ENCODE measurements around the gene MTCL3.

The MTCL3 gene

GRCh38 chr6:127561660-127562059, 42.5 kb upstream of the MTCL3 start:
- Histone ChIP-seq H3K4me1 (ENCODE audit: control insufficient read depth in 1 of 2, low read depth in 2 of 2) (no peaks in the 10 kb centered on the region), H3K27ac (no peak overlapping the region), H3K36me3 (no peaks in the 10 kb centered on the region), H3K9me3 (no peaks in the 10 kb centered on the region), H3K4me3 (no peak overlapping the region), H3K27me3 (replicated peaks; ENCODE audit: insufficient read depth) (no peaks in the 10 kb centered on the region)
- TF ChIP-seq, protein P1, sequence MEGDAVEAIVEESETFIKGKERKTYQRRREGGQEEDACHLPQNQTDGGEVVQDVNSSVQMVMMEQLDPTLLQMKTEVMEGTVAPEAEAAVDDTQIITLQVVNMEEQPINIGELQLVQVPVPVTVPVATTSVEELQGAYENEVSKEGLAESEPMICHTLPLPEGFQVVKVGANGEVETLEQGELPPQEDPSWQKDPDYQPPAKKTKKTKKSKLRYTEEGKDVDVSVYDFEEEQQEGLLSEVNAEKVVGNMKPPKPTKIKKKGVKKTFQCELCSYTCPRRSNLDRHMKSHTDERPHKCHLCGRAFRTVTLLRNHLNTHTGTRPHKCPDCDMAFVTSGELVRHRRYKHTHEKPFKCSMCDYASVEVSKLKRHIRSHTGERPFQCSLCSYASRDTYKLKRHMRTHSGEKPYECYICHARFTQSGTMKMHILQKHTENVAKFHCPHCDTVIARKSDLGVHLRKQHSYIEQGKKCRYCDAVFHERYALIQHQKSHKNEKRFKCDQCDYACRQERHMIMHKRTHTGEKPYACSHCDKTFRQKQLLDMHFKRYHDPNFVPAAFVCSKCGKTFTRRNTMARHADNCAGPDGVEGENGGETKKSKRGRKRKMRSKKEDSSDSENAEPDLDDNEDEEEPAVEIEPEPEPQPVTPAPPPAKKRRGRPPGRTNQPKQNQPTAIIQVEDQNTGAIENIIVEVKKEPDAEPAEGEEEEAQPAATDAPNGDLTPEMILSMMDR (IDR thresholded peaks at IDR 0.05), result no peak
- DNase-seq (ENCODE audit: low spot score) (no peak), ATAC-seq (ENCODE audit: insufficient number of reproducible peaks, low FRiP score, low read depth) (no peak)

- no peak overlapping the region for H3K4me3 ChIP-seq
- TF ChIP-seq, protein P1 (IDR thresholded peaks at IDR 0.05), result no peak
- no peak overlapping the region for H3K27ac ChIP-seq
- no peaks in the 10 kb centered on the region for H3K36me3 ChIP-seq
- no peaks in the 10 kb centered on the region for H3K27me3 ChIP-seq (replicated peaks; ENCODE audit: insufficient read depth)
- DNase-seq (ENCODE audit: low spot score) (no peak), ATAC-seq (ENCODE audit: insufficient number of reproducible peaks, low FRiP score, low read depth) (no peak)
- H3K4me1 ChIP-seq (ENCODE audit: control insufficient read depth in 1 of 2, low read depth in 2 of 2), result peaks cover 3 to 5% of the 10 kb centered on the region in 2 donors
- H3K9me3 ChIP-seq, result no peaks in the 10 kb centered on the region
Measured at GRCh38 chr6:127554435-127555006, 35.4 kb upstream of the MTCL3 start.

DNA sequence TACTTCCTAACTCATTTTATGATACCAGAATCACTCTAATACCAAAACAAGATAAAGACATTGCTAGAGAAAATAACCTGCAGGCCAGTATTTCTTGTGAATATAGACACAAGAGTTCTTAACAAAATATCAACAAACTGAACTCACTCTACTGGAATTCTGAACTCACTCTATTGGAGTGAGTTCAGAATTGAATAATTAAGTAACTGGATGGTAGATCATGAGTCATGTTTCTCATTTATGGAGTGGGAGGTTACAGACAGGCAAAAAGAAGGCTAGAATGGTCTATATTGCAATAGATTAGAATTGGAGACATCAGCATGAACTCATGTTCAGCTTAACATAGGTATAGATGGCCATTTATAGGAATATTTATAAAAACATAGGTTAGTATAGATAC, 31.3 kb upstream of the MTCL3 start:
- Histone ChIP-seq H3K36me3 (no peaks in the 10 kb centered on the region), H3K4me1 (ENCODE audit: control insufficient read depth in 1 of 2, low read depth in 2 of 2) (peaks cover 3 to 5% of the 10 kb centered on the region in 2 donors), H3K4me3 (no peak overlapping the region), H3K9me3 (no peaks in the 10 kb centered on the region), H3K27me3 (replicated peaks; ENCODE audit: insufficient read depth) (no peaks in the 10 kb centered on the region), H3K27ac (no peak overlapping the region)
- DNase-seq (ENCODE audit: low spot score), result no peak
- TF ChIP-seq, protein P1 (IDR thresholded peaks at IDR 0.05), result no peak
- no peak for ATAC-seq (ENCODE audit: insufficient number of reproducible peaks, low FRiP score, low read depth)

DNA sequence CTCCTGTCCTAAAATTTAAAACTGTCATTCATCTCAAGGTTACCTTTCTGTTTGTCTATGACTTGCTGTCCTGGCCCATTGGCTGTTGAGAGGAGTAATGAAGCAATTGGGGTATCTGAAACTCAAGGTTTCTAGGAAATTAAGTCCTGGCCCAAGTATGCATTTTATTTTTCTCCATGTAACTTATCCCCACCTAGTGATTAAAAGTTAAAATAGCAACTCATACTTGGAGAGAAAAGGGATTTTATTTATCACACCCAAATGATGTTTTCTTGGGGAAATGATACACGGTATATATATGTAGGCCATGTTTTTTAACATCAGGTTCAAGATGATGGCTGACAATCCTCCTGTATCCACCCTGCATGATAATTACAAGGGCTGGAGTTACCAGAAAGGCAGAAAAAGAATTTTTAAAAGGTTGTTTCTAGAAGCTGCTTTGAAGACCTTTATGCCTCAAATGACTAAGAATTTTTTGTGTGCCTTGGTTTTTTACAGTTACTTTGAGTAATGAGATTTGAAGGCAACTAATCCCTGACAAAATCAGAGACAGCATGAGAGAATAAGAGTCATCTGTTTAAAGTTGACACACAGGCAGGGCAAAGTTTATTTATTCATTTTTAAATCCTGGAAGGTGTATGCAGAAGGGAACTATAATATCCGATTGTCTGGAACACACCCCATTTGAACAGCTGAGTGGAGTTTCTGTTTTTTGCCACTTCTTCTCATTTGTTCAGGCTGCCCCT, 28.9 kb upstream of the MTCL3 start:
- ATAC-seq (ENCODE audit: insufficient number of reproducible peaks, low FRiP score, low read depth), result no peak
- no peak for DNase-seq (ENCODE audit: low spot score)
- H3K36me3 ChIP-seq, result no peaks in the 10 kb centered on the region
- peaks cover 3 to 5% of the 10 kb centered on the region in 2 donors for H3K4me1 ChIP-seq (ENCODE audit: control insufficient read depth in 1 of 2, low read depth in 2 of 2)
- no peak overlapping the region for H3K4me3 ChIP-seq
- H3K27me3 ChIP-seq (replicated peaks; ENCODE audit: insufficient read depth), result no peaks in the 10 kb centered on the region
- H3K27ac ChIP-seq, result no peak overlapping the region
- TF ChIP-seq, protein P1 (IDR thresholded peaks at IDR 0.05), result no peak
- H3K9me3 ChIP-seq, result no peaks in the 10 kb centered on the region

DNA sequence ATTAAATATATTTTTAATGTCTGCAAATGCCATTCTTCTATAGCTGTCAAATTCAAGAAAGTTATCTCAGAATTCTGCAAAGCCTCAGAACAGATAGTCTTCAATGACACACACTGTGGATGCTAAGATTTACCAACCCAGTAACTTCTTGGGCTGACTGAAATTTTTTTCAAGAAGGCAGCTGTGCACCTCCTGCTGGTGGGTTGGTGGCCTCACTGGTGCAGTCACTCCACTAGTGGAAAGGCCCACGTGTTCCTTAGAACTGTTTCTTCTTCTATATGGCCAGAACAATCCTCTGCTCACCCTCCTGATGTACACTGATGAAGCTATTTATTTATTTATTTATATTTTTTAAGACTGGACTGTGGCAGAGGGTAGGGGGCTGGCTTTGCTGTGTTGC, 28.1 kb upstream of the MTCL3 start:
- H3K4me1 ChIP-seq (ENCODE audit: control insufficient read depth in 1 of 2, low read depth in 2 of 2), result peaks cover 3 to 5% of the 10 kb centered on the region in 2 donors
- TF ChIP-seq, protein P1 (IDR thresholded peaks at IDR 0.05), result no peak
- no peak overlapping the region for H3K27ac ChIP-seq
- H3K27me3 ChIP-seq (replicated peaks; ENCODE audit: insufficient read depth), result no peaks in the 10 kb centered on the region
- no peaks in the 10 kb centered on the region for H3K9me3 ChIP-seq
- H3K36me3 ChIP-seq, result no peaks in the 10 kb centered on the region
- H3K4me3 ChIP-seq, result no peak overlapping the region
- no peak for DNase-seq (ENCODE audit: low spot score)
- no peak for ATAC-seq (ENCODE audit: insufficient number of reproducible peaks, low FRiP score, low read depth)

Data from thoracic aorta (tissue), 2 donors.